ENCODE results near the gene SPECC1L. TPM values are rescaled to one million over a fixed set of nuclear protein-coding genes. Genes with fewer than 3 reads are reported as not detected.

Gene SPECC1L
- total and polyA plus RNA-seq, 2 of the 8 experiments (the other 6 are each of a cell fraction or from before 2014, with no cell fraction given): 15.7 to 61.6 TPM

- Histone ChIP-seq H3K27ac (ENCODE audit: low read depth, low read length) (no peak overlapping the region), H3K79me2 (ENCODE audit: control insufficient read depth in 1 of 2, insufficient read depth in 2 of 2, low read length in 2 of 2) (no peaks in the 10 kb centered on the region), H3K27me3 (replicated peaks in 1 of 4; ENCODE audit: control insufficient read depth in 3 of 4, extremely low read depth in 1 of 4, insufficient read depth in 3 of 4, low read length in 3 of 4) (no peaks in the 10 kb centered on the region), H3K23me2 (ENCODE audit: low read depth, low read length) (no peaks in the 10 kb centered on the region), H2BK15ac (ENCODE audit: low read length) (no peak overlapping the region), H3K4me1 (replicated peaks in 1 of 4; ENCODE audit: control insufficient read depth in 3 of 4, insufficient read depth in 4 of 4, low read length in 3 of 4) (peaks cover 4 to 8% (median 6%) of the 10 kb centered on the region in 4 experiments; a peak in 5 of 7 replicates), H3K4me3 (ENCODE audit: extremely low read depth in 1 of 4, insufficient read depth in 2 of 4, low read depth in 3 of 4, low read length in 4 of 4) (no peak overlapping the region), H4K5ac (ENCODE audit: insufficient read length, low read depth, low read length) (no peak overlapping the region), H2BK120ac (replicated peaks; ENCODE audit: low read depth, low read length) (no peak overlapping the region), H3K79me1 (ENCODE audit: low read depth, low read length) (no peaks in the 10 kb centered on the region), H4K8ac (ENCODE audit: extremely low read depth, insufficient read depth, low read length) (no peak overlapping the region), H2AFZ (ENCODE audit: low read length) (0 out of 2 replicates have a peak overlapping the region, but pooled peaks have one; percentile 10), H4K91ac (replicated peaks; ENCODE audit: insufficient read length, low read length) (no peak overlapping the region), H3K23ac (ENCODE audit: insufficient read length) (no peak overlapping the region), H2AK5ac (ENCODE audit: low read depth, low read length) (no peak overlapping the region), H4K20me1 (replicated peaks in 1 of 2; ENCODE audit: control insufficient read depth in 1 of 2, insufficient read depth in 2 of 2, low read length in 2 of 2) (no peaks in the 10 kb centered on the region), H3K36me3 (ENCODE audit: control insufficient read depth in 2 of 4, insufficient read depth in 4 of 4, low read length in 3 of 4) (no peaks in the 10 kb centered on the region), H3K9ac (replicated peaks in 1 of 4; ENCODE audit: extremely low read depth in 1 of 4, low read depth in 3 of 4, low read length in 3 of 4) (peak overlapping the region in 1 of 4 experiments; percentile 21; a peak in 1 of 7 replicates), H3K18ac (ENCODE audit: extremely low read depth, low read length) (no peak overlapping the region), H3K14ac (ENCODE audit: insufficient read length) (no peak overlapping the region), H2BK5ac (ENCODE audit: low read depth, low read length) (no peak overlapping the region), H3K56ac (replicated peaks; ENCODE audit: insufficient read length, low read depth, low read length) (no peak overlapping the region), H3K4ac (replicated peaks; ENCODE audit: insufficient read length, low read depth, low read length) (no peak overlapping the region), H2BK12ac (ENCODE audit: low read depth, low read length) (no peak overlapping the region), H3K4me2 (ENCODE audit: insufficient read depth in 1 of 2, low read depth in 2 of 2, low read length in 2 of 2) (peak overlapping the region; percentile 17 to 35; a peak in 3 of 4 replicates), H3K9me3 (ENCODE audit: insufficient read depth in 2 of 2, low read depth in 1 of 2, low read length in 1 of 2) (no peaks in the 10 kb centered on the region), H2BK20ac (ENCODE audit: low read length) (no peak overlapping the region)
- DNase-seq (ENCODE audit: low read depth in 1 of 2, low spot score in 2 of 2) (no peak), FAIRE-seq (no peak)
- TF ChIP-seq KDM1A (IDR thresholded peaks at IDR 0.05; ENCODE audit: borderline replicate concordance, low read length) (0 out of 2 replicates have a peak, but pooled peaks have one; percentile 13), CREB1 (IDR thresholded peaks at IDR 0.05) (no peak)
- 48% methylated on average over 1 of the region's 1 CpG; no CpG with 5 or more reads in 1 of the 2 experiments for WGBS, 2 experiments (ENCODE audit: extremely low coverage in 1 of 2, insufficient coverage in 1 of 2, insufficient read length in 1 of 2, insufficient replicate concordance in 2 of 2, low coverage in 1 of 2, low lambda C conversion rate in 2 of 2, missing lambda C conversion rate in 1 of 2)
- ChIA-PET POLR2A (ENCODE audit: partially characterized antibody) (interaction anchor here (1.7 kb wide), 1 partner anchor 10 kb away, joined by 4 read pairs; no protein-coding TSS in a partner anchor), CTCF (ENCODE audit: partially characterized antibody) (interaction anchor here (0.7 to 1.8 kb wide), 3 partner anchors 13 to 42 kb away, joined by 3 to 4 read pairs (median 4); no protein-coding TSS in a partner anchor)
Measured at GRCh38 chr22:24466716-24467328, 196.2 kb downstream of the SPECC1L start.
